Esophagus muscularis mucosa (tissue), 4 donors: ENCODE measurements around the gene BTF3. TPM values are rescaled to one million over a fixed set of nuclear protein-coding genes. Genes with fewer than 3 reads are reported as not detected.
A peak's percentile ranks its signal among the peaks of the same experiment; 100 is the strongest.

ENCODE experiments used
- DNase-seq: peaks from one replicate; pipeline ENCODE4 v3.0.0-alpha.2; 2017; ENCODE audit errors: extremely low spot score
- H3K27ac ChIP-seq, 4 donors: fragments of 200-600 bp; sonication (generic); replicated peaks in 1 of 4; 1 replicate in 3 of 4; 2 replicates in 1 of 4; pipeline ENCODE4 v1.5.1; 2016 to 2019; ENCODE audit warnings: mild to moderate bottlenecking in 1 of 4
- H3K27me3 ChIP-seq, 4 donors: fragments of 200-600 bp; sonication (generic); one replicate each; pipeline versions ENCODE4 v1.5.1 to v1.6.0; 2016 to 2019
- H3K36me3 ChIP-seq, 4 donors: fragments of 200-600 bp; sonication (generic); one replicate each; pipeline ENCODE4 v1.5.1; 2016 to 2019
- H3K4me1 ChIP-seq, 4 donors: fragments of 200-600 bp; sonication (generic); one replicate each; pipeline ENCODE4 v1.5.1; 2016 to 2019
- H3K4me3 ChIP-seq, 4 donors: fragments of 200-600 bp; sonication (generic); 1 replicate in 2 of 4; 2 replicates in 2 of 4; pipeline ENCODE4 v1.5.1; 2016 to 2019; ENCODE audit warnings: mild to moderate bottlenecking in 4 of 4, moderate library complexity in 1 of 4
- H3K9me3 ChIP-seq, 4 donors: fragments of 200-600 bp; sonication (generic); 1 replicate in 3 of 4; 2 replicates in 1 of 4; pipeline ENCODE4 v1.5.1; 2016 to 2019
- CTCF ChIP-seq, 3 experiments: fragments of 200-600 bp in 2 of 3; fragments of 450-650 bp in 1 of 3; sonication (generic) in 2 of 3; IDR thresholded peaks; one replicate each; pipeline ENCODE4 v1.5.1; 2017 to 2019; ENCODE audit warnings: antibody characterized with exemption in 3 of 3, mild to moderate bottlenecking in 2 of 3, moderate library complexity in 1 of 3
- EP300 ChIP-seq: sonication (generic); formaldehyde crosslinking; IDR thresholded peaks from one replicate; pipeline ENCODE4 v1.6.1; 2017; ENCODE audit warnings: antibody characterized with exemption
- POLR2A ChIP-seq: fragments of 450-650 bp; IDR thresholded peaks from one replicate; pipeline ENCODE4 v1.6.1; 2017; ENCODE audit warnings: antibody characterized with exemption, moderate library complexity, mild to moderate bottlenecking, low read depth
- POLR2AphosphoS5 ChIP-seq, 2 donors: sonication (generic); formaldehyde crosslinking; IDR thresholded peaks; one replicate each; pipeline ENCODE4 v1.6.1; 2017; ENCODE audit warnings: antibody characterized with exemption in 2 of 2
- WGBS: methylation state at CpG from one replicate; pipeline ENCODE4 v1.1.5; 2018; 5-methylcytosine and 5-hydroxymethylcytosine counted together
- intact Hi-C: fragments of 100-400 bp; cut with DNase I; formaldehyde crosslinking; loops from one replicate; pipeline ENCODE4 v1.15.1; 2023
- total RNA-seq, 4 donors: library from RNA; depleted of rRNA; stranded (reverse); fragments of >200 nt; gene quantifications; one replicate each; pipeline versions ENCODE4 v1.1.0 to v1.2.1, GENCODE V29; 2016

Gene BTF3
- total RNA-seq, 4 donors from 2014 or later = 455 to 574 (median 539) TPM

- no peak for DNase-seq
- H3K4me3 ChIP-seq = no peak overlapping the region
- H3K27ac ChIP-seq = no peak overlapping the region
- WGBS = 60% methylated on average over 3 of the region's 3 CpGs
- H3K27me3 ChIP-seq = no peaks in the 10 kb centered on the region
- intact Hi-C loops = no loop called here
- TF ChIP-seq CTCF (IDR thresholded peaks at IDR 0.05) (no peak), POLR2AphosphoS5 (IDR thresholded peaks at IDR 0.05) (no peak), EP300 (no peak), POLR2A (no peak)
- H3K4me1 ChIP-seq = peaks cover 0 to 27% (median 14%) of the 10 kb centered on the region in 4 donors
- H3K9me3 ChIP-seq = no peaks in the 10 kb centered on the region
- no peaks in the 10 kb centered on the region for H3K36me3 ChIP-seq
Measured at GRCh38 chr5:73525606-73526203, 27.5 kb downstream of the BTF3 start.

DNA sequence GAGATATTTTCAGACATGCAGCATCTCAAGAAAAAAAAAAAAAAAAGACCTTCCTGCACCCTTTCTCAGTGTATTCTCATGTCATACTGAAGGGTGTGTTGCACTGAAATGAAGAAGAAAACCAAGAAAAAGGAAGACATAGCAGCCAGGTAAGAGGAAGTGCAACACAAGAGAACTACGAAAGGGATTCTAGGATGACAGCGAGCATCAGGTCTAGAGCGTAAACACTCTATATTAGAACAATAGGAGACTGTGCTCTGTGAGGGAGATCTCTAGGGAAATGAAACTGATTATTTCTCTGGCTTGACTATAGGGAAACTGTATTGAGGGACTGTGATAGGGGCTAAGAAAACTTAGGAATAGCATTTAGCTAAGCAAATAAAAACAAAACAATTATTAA, 30.0 kb downstream of the BTF3 start:
- Histone ChIP-seq H3K36me3 (no peaks in the 10 kb centered on the region), H3K9me3 (no peaks in the 10 kb centered on the region), H3K4me1 (peaks cover 0 to 21% (median 14%) of the 10 kb centered on the region in 4 donors), H3K27ac (no peak overlapping the region), H3K27me3 (no peaks in the 10 kb centered on the region), H3K4me3 (no peak overlapping the region)
- peak; percentile 34 for DNase-seq
- intact Hi-C loops = no loop called here
- WGBS = 74% methylated on average over 3 of the region's 3 CpGs
- no peak for TF ChIP-seq EP300
- TF ChIP-seq POLR2A = no peak
- TF ChIP-seq POLR2AphosphoS5 (IDR thresholded peaks at IDR 0.05) = no peak
- no peak for TF ChIP-seq CTCF (IDR thresholded peaks at IDR 0.05)

DNA sequence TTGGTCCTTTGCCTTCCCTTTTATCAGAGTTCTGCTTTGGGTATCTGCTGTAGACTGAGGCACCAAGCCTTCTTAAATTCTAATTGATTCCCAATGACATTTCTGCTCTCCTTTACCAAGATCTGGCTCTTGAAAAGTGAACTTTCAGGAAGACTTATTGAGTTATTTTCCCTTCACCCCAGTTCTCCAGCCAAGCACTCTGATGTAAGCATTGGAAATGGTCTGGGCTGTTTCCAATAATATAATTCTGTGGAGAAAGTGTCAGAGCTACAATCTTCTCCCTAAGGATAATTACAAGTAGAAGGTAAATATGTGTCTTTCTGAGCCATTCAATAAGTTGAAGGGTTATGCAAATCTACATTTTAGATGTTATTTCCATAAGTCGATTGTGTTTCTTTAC, 30.8 kb downstream of the BTF3 start:
- Histone ChIP-seq H3K4me1 (peaks cover 0 to 21% (median 14%) of the 10 kb centered on the region in 4 donors), H3K4me3 (no peak overlapping the region), H3K27ac (no peak overlapping the region), H3K36me3 (no peaks in the 10 kb centered on the region), H3K27me3 (no peaks in the 10 kb centered on the region), H3K9me3 (no peaks in the 10 kb centered on the region)
- DNase-seq = peak; percentile 29
- intact Hi-C loops = no loop called here
- WGBS = 84% methylated on average over 1 of the region's 1 CpG
- no peak for TF ChIP-seq POLR2AphosphoS5 (IDR thresholded peaks at IDR 0.05)
- no peak for TF ChIP-seq POLR2A
- TF ChIP-seq EP300 = no peak
- no peak for TF ChIP-seq CTCF (IDR thresholded peaks at IDR 0.05)

DNA sequence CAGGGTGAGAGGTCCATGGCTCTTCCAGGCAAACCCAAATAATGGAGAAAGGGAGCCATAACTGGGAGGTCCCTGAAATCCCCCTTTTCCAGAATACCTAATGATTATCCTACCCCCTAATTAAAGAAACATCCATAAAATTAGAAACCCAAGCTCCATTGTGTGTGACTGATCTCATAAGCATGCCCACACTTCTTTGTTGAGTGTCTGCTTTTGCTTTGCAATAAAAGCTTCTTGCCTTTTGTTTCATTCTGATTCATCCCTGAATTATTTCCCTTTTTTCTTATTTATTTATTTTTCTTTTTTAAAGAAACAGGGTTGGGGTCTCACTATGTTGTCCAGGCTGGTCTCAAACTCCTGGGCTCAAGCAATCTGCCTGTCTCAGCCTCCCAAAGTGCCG, 33.1 kb downstream of the BTF3 start:
- H3K36me3 ChIP-seq = no peaks in the 10 kb centered on the region
- no peak overlapping the region for H3K27ac ChIP-seq
- no peak overlapping the region for H3K4me3 ChIP-seq
- peak; percentile 7 for DNase-seq
- 88% methylated on average over 1 of the region's 1 CpG for WGBS
- H3K9me3 ChIP-seq = no peaks in the 10 kb centered on the region
- intact Hi-C loops = no loop called here
- H3K4me1 ChIP-seq = peaks cover 0 to 6% (median under 1%) of the 10 kb centered on the region in 4 donors
- TF ChIP-seq POLR2AphosphoS5 (IDR thresholded peaks at IDR 0.05) = no peak
- TF ChIP-seq POLR2A = no peak
- TF ChIP-seq CTCF (IDR thresholded peaks at IDR 0.05) = no peak
- TF ChIP-seq EP300 = no peak
- H3K27me3 ChIP-seq = no peaks in the 10 kb centered on the region

DNA sequence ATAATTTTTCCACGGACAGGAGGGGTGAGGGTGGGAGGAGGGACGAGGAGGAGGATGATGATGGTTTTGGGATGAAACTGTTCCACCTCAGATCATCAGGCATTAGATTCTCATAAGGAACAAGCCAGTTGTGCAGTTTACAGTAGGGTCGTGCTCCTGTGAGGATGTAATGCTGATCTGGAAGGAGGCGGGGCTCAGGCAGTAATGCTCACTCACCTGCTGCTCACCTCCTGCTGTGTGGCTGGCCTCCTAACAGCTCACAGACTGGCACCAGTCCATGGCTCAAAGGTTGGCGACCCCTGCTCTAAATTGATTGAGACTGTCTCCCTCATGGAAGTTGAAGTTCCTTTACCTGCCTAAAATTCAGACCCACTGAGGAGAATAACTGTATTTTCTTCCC, 34.0 kb downstream of the BTF3 start:
- intact Hi-C loops = no loop called here
- DNase-seq = peak; percentile 57
- Histone ChIP-seq H3K9me3 (no peaks in the 10 kb centered on the region), H3K27ac (no peak overlapping the region), H3K27me3 (no peaks in the 10 kb centered on the region), H3K4me1 (peaks cover 0 to 9% (median 0%) of the 10 kb centered on the region in 4 donors), H3K4me3 (no peak overlapping the region), H3K36me3 (no peaks in the 10 kb centered on the region)
- WGBS = 84% methylated on average over 5 of the region's 5 CpGs
- no peak for TF ChIP-seq CTCF (IDR thresholded peaks at IDR 0.05)
- no peak for TF ChIP-seq POLR2A
- no peak for TF ChIP-seq EP300
- no peak for TF ChIP-seq POLR2AphosphoS5 (IDR thresholded peaks at IDR 0.05)
